Superior temporal gyrus (tissue), 1 donor: Measurements from ENCODE around the gene ACSL1.

Experiments used
- DNase-seq: peaks from one replicate; pipeline ENCODE4 v3.0.0-alpha.2; 2016; ENCODE audit errors: extremely low spot score

The ACSL1 gene

GRCh38 chr4:184722798-184723197 lies 103.0 kb downstream of the ACSL1 start:
- no peak for DNase-seq

- no peak for DNase-seq
Measured at GRCh38 chr4:184721254-184721653, 104.5 kb downstream of the ACSL1 start.

- no peak for DNase-seq
Measured at GRCh38 chr4:184719407-184719806, 106.4 kb downstream of the ACSL1 start.

- DNase-seq = no peak
Measured at GRCh38 chr4:184715526-184715925, 110.2 kb downstream of the ACSL1 start.

- DNase-seq = no peak
Measured at GRCh38 chr4:184713887-184714286, 111.9 kb downstream of the ACSL1 start.

GRCh38 chr4:184712322-184712721 lies 113.4 kb downstream of the ACSL1 start:
- no peak for DNase-seq

- DNase-seq = no peak
Measured at GRCh38 chr4:184706453-184706852, 119.3 kb downstream of the ACSL1 start.

GRCh38 chr4:184705692-184706091 lies 120.1 kb downstream of the ACSL1 start:
- no peak for DNase-seq
